HEK293 (cell line): ENCODE data around the gene NOL4L.

ENCODE experiments used
- CTCF ChIA-PET: fragments of 350-600 bp; formaldehyde crosslinking; extraction: SDS; loops from one replicate; lab custom pipeline; 2021; ENCODE audit warnings: antibody characterized with exemption; lab: Yijun Ruan, JAX
- POLR2A ChIA-PET: fragments of 300-600 bp; formaldehyde crosslinking; extraction: SDS; loops from one replicate; lab custom pipeline; 2020; ENCODE audit warnings: antibody characterized with exemption, inconsistent platforms; lab: Yijun Ruan, JAX
- H3K27ac ChIP-seq: fragments of 200-500 bp; sonication (Bioruptor generic); 2 replicates; pipeline ENCODE4 v1.5.1; 2014; ENCODE audit warnings: low read depth, low read length, control low read depth, inconsistent platforms; ENCODE audit errors: extremely low read depth
- H3K36me3 ChIP-seq, 2 experiments: fragments of 200-500 bp in 1 of 2; sonication (Bioruptor generic) in 1 of 2; 1 replicate in 1 of 2; 2 replicates in 1 of 2; pipeline ENCODE4 v1.5.1; 2014 to 2017; ENCODE audit warnings: inconsistent platforms in 2 of 2, low read length in 2 of 2; ENCODE audit not compliant: control insufficient read depth in 2 of 2, insufficient read depth in 1 of 2
- H3K4me1 ChIP-seq: fragments of 200-500 bp; sonication (Bioruptor generic); 2 replicates; pipeline ENCODE4 v1.5.1; 2014; ENCODE audit warnings: mild to moderate bottlenecking, low read length, inconsistent platforms; ENCODE audit not compliant: control insufficient read depth, insufficient read depth
- H3K4me3 ChIP-seq: 2 replicates; pipeline ENCODE4 v1.5.1; 2011; ENCODE audit warnings: low read depth, mild to moderate bottlenecking, control low read depth, low read length, moderate library complexity
- H3K9me3 ChIP-seq: fragments of 200-500 bp; sonication (Bioruptor generic); 2 replicates; pipeline ENCODE4 v1.5.1; 2014; ENCODE audit warnings: low read depth, low read length, inconsistent platforms; ENCODE audit not compliant: control insufficient read depth, insufficient read depth
- EGR2 ChIP-seq: fragments of 450-650 bp; formaldehyde crosslinking; IDR thresholded peaks from 2 replicates; pipeline ENCODE4 v1.5.1; 2016; ENCODE audit warnings: low read depth, missing biosample characterization, missing genetic modification characterization
- KLF1 ChIP-seq: fragments of 450-650 bp; formaldehyde crosslinking; IDR thresholded peaks from 2 replicates; pipeline ENCODE4 v1.5.1; 2016; ENCODE audit warnings: missing biosample characterization, missing genetic modification characterization
- RBAK ChIP-seq: fragments of 450-650 bp; formaldehyde crosslinking; IDR thresholded peaks from 2 replicates; pipeline ENCODE4 v1.5.1; 2016; ENCODE audit warnings: missing biosample characterization, missing genetic modification characterization
- REPIN1 ChIP-seq: fragments of 450-650 bp; formaldehyde crosslinking; IDR thresholded peaks from 2 replicates; pipeline ENCODE4 v1.5.1; 2017; ENCODE audit warnings: missing biosample characterization, missing genetic modification characterization, low read depth
- TRIM28 ChIP-seq: IDR thresholded peaks from 2 replicates; pipeline ENCODE4 v1.6.1; 2011; ENCODE audit warnings: low read length, control low read depth, borderline replicate concordance
- ZBTB7A ChIP-seq: fragments of 450-650 bp; formaldehyde crosslinking; IDR thresholded peaks from 2 replicates; pipeline ENCODE4 v1.5.1; 2016; ENCODE audit warnings: low read depth, missing biosample characterization, missing genetic modification characterization
- ZFHX2 ChIP-seq: fragments of 450-650 bp; formaldehyde crosslinking; conservative IDR thresholded peaks from 2 replicates; pipeline ENCODE4 v1.5.1; 2016; ENCODE audit warnings: missing biosample characterization, missing genetic modification characterization
- ZNF132 ChIP-seq: fragments of 450-650 bp; formaldehyde crosslinking; IDR thresholded peaks from 2 replicates; pipeline ENCODE4 v1.5.1; 2017; ENCODE audit warnings: missing biosample characterization, missing genetic modification characterization, borderline replicate concordance
- ZNF169 ChIP-seq: fragments of 450-650 bp; formaldehyde crosslinking; IDR thresholded peaks from 2 replicates; pipeline ENCODE4 v1.5.1; 2016; ENCODE audit warnings: missing biosample characterization, missing genetic modification characterization
- ZNF184 ChIP-seq: fragments of 450-650 bp; IDR thresholded peaks from 2 replicates; pipeline ENCODE4 v1.5.1; 2018; ENCODE audit warnings: missing biosample characterization, mild to moderate bottlenecking, missing genetic modification characterization
- ZNF416 ChIP-seq: fragments of 450-650 bp; formaldehyde crosslinking; IDR thresholded peaks from 2 replicates; pipeline ENCODE4 v1.5.1; 2016; ENCODE audit warnings: missing biosample characterization, missing genetic modification characterization
- ZNF529 ChIP-seq: fragments of 450-650 bp; formaldehyde crosslinking; IDR thresholded peaks from 2 replicates; pipeline ENCODE4 v1.5.1; 2017; ENCODE audit warnings: missing genetic modification characterization, missing biosample characterization; ENCODE audit not compliant: insufficient replicate concordance
- ZSCAN23 ChIP-seq: fragments of 450-650 bp; formaldehyde crosslinking; IDR thresholded peaks from 2 replicates; pipeline ENCODE4 v1.5.1; 2016; ENCODE audit warnings: missing biosample characterization, missing genetic modification characterization
- ZSCAN30 ChIP-seq: fragments of 450-650 bp; IDR thresholded peaks from 2 replicates; pipeline ENCODE4 v1.5.1; 2018; ENCODE audit warnings: missing biosample characterization, mild to moderate bottlenecking, missing genetic modification characterization, moderate library complexity
- TF ChIP-seq, protein P1 (sequence below): fragments of 450-650 bp; formaldehyde crosslinking; IDR thresholded peaks from 2 replicates; pipeline ENCODE4 v1.5.1; 2017; ENCODE audit warnings: missing biosample characterization, missing genetic modification characterization
- TF ChIP-seq, protein P2 (sequence below): fragments of 450-650 bp; formaldehyde crosslinking; IDR thresholded peaks from 2 replicates; pipeline ENCODE4 v1.5.1; 2016; ENCODE audit warnings: missing biosample characterization, missing genetic modification characterization, borderline replicate concordance

Gene NOL4L

DNA sequence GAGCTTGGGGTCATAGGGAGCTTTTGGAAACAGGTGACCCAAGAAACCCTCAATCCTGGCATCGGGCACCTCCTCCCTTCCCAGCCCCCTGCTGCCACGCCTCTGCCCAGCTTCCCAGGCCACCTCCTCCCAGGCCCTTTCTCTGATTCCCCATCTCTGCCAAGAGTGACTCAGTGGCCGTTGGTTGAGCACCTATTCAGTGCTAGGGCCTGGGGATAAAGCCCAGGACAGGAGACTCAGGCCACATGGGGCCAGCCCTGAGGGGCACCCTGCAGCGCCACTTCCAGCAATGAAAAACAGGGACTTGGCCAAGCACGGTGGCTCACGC lies 116.9 kb downstream of the NOL4L start:
- ChIA-PET POLR2A (interaction anchor here (0.6 kb wide), 1 partner anchor 924 kb away, joined by 4 read pairs; no protein-coding TSS in a partner anchor), CTCF (no interaction called here)
- no peak overlapping the region for H3K4me3 ChIP-seq
- no peak overlapping the region for H3K27ac ChIP-seq
- no peaks in the 10 kb centered on the region for H3K9me3 ChIP-seq
- TF ChIP-seq, protein P1, sequence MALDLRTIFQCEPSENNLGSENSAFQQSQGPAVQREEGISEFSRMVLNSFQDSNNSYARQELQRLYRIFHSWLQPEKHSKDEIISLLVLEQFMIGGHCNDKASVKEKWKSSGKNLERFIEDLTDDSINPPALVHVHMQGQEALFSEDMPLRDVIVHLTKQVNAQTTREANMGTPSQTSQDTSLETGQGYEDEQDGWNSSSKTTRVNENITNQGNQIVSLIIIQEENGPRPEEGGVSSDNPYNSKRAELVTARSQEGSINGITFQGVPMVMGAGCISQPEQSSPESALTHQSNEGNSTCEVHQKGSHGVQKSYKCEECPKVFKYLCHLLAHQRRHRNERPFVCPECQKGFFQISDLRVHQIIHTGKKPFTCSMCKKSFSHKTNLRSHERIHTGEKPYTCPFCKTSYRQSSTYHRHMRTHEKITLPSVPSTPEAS: no peak
- TF ChIP-seq, all 188 proteins: peak for 0
- no peaks in the 10 kb centered on the region for H3K4me1 ChIP-seq
- peaks cover 0 to 21% of the 10 kb centered on the region in 2 experiments; a peak in 1 of 3 replicates for H3K36me3 ChIP-seq

DNA sequence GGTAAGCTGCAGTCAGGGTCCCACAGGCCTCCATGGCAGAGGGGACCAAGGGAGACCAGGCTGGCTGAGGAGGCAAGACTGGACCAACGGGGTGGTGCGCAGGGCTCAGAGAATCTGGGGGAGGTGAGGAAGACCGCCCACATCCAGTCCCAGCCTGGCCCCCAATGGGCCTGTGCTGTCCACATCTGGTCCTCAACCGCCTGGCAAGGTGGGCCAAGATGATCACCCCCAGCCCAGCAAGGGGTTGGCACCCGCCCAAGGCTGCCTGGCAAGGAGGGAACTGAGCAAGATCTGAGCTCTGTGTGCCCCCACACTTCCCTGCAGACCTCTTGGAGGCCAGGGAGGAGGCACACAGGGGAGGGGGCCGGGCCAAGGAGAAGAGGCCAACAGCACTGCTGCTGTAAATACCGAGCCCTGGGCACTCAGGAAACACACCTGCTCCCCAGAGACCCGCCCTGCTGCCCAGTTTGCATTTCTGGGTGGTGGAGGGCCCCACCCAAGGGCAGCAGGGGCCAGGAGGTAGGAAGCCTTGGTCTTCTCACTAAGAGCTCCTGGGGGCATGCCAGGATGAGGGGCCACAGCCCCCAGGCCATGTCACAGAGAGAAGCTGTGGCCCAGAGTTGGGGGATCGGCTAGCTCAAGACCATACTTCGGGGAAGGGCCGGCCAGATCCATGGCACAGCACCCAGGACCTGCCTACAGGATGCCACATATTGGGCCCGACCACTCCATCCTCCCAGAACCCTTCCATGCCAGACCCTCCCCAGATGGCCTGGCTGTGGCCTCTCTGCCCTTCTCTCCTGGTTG lies 117.4 kb downstream of the NOL4L start:
- Histone ChIP-seq H3K4me3 (no peak overlapping the region), H3K4me1 (no peaks in the 10 kb centered on the region), H3K36me3 (peaks cover 0 to 21% of the 10 kb centered on the region in 2 experiments; a peak in 1 of 3 replicates), H3K9me3 (no peaks in the 10 kb centered on the region), H3K27ac (no peak overlapping the region)
- ChIA-PET POLR2A (interaction anchor here (0.6 kb wide), 1 partner anchor 925 kb away, joined by 4 read pairs; no protein-coding TSS in a partner anchor), CTCF (interaction anchor here (0.7 kb wide), 1 partner anchor 85 kb away, joined by 3 read pairs; no protein-coding TSS in a partner anchor)
- TF ChIP-seq REPIN1: no peak
- TF ChIP-seq EGR2 (tag by site-specific recombination): peak; percentile 8; the same call in 1 of the 2 replicates
- peak; percentile 76 for TF ChIP-seq KLF1 (tag by site-specific recombination)
- no peak for TF ChIP-seq ZBTB7A (tag by site-specific recombination)
- TF ChIP-seq ZSCAN23 (tag by site-specific recombination): no peak
- no peak for TF ChIP-seq ZNF529 (tag by site-specific recombination)
- TF ChIP-seq ZNF184 (tag by site-specific recombination): no peak
- no peak for TF ChIP-seq ZNF169 (tag by site-specific recombination)
- no peak for TF ChIP-seq RBAK (tag by site-specific recombination)
- no peak for TF ChIP-seq ZNF132 (tag by site-specific recombination)
- no peak for TF ChIP-seq ZSCAN30 (tag by site-specific recombination)
- no peak for TF ChIP-seq ZNF416 (tag by site-specific recombination)
- no peak for TF ChIP-seq TRIM28
- TF ChIP-seq, protein P2, sequence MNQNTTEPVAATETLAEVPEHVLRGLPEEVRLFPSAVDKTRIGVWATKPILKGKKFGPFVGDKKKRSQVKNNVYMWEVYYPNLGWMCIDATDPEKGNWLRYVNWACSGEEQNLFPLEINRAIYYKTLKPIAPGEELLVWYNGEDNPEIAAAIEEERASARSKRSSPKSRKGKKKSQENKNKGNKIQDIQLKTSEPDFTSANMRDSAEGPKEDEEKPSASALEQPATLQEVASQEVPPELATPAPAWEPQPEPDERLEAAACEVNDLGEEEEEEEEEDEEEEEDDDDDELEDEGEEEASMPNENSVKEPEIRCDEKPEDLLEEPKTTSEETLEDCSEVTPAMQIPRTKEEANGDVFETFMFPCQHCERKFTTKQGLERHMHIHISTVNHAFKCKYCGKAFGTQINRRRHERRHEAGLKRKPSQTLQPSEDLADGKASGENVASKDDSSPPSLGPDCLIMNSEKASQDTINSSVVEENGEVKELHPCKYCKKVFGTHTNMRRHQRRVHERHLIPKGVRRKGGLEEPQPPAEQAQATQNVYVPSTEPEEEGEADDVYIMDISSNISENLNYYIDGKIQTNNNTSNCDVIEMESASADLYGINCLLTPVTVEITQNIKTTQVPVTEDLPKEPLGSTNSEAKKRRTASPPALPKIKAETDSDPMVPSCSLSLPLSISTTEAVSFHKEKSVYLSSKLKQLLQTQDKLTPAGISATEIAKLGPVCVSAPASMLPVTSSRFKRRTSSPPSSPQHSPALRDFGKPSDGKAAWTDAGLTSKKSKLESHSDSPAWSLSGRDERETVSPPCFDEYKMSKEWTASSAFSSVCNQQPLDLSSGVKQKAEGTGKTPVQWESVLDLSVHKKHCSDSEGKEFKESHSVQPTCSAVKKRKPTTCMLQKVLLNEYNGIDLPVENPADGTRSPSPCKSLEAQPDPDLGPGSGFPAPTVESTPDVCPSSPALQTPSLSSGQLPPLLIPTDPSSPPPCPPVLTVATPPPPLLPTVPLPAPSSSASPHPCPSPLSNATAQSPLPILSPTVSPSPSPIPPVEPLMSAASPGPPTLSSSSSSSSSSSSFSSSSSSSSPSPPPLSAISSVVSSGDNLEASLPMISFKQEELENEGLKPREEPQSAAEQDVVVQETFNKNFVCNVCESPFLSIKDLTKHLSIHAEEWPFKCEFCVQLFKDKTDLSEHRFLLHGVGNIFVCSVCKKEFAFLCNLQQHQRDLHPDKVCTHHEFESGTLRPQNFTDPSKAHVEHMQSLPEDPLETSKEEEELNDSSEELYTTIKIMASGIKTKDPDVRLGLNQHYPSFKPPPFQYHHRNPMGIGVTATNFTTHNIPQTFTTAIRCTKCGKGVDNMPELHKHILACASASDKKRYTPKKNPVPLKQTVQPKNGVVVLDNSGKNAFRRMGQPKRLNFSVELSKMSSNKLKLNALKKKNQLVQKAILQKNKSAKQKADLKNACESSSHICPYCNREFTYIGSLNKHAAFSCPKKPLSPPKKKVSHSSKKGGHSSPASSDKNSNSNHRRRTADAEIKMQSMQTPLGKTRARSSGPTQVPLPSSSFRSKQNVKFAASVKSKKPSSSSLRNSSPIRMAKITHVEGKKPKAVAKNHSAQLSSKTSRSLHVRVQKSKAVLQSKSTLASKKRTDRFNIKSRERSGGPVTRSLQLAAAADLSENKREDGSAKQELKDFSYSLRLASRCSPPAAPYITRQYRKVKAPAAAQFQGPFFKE (tag by site-specific recombination): no peak
- TF ChIP-seq ZFHX2 (tag by site-specific recombination): peak; percentile 40
